T-helper 2 cell (primary cell): ENCODE data around the gene KPNB1.
A peak's percentile ranks its signal among the peaks of the same experiment; 100 is the strongest.

Source experiments
- DNase-seq, 5 experiments: peaks; one replicate each; pipeline versions ENCODE4 v3.0.0 to v3.0.0-alpha.2; 2012 to 2022

Gene KPNB1

DNA sequence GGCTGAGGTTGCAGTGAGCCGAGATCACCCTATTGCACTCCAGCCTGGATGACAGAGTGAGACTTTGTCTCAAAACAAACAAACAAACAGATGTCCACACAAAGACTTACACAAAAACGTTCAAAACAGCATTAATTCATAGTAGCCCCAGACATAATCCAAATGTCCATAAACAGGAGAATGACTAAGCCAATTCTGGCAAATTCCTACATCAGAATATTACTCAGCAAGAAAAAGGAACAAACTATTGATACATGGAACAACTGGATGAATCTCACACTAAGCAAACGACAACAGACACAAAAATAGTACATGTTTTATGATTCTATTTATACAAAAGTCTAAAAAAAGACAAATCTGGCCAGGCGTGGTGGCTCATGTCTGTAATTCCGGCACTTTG, 10.8 kb upstream of the KPNB1 start:
- DNase-seq, result no peak

DNA sequence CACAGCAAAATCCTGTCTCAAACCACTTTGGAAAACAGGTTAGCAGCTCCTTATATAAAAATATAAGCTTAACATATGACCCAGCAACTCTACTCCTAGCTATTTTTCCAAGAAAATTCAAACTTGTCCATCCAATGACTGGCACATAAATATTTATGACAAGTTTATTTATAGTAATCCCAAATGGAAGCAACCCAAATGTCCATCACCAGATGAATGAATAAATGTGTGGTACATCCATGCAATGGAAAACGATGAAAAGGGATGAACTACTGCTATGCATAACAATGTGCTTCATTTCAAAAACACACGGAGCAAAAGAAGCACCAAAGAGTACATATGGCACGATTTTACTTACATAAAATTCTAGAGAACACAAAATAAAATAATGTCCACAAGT, 9.6 kb upstream of the KPNB1 start:
- DNase-seq, result no peak

DNA sequence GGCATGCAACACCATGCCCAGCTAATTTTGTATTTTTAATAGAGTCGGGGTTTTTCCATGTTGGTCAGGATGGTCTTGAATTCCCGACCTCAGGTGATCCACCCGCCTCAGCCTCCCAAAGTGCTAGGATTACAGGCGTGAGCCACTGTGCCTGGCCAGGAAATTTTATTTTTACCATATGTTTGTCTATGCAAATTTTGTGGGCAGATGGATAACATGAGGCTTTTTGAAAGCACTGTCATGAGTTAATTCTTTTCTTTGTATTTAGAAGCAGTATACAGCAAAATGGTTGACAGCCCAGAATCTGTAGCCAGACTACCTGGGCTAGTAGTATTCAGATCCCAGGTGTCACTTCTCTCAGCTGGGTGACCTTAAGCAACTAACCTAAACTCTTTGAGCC, 8.5 kb upstream of the KPNB1 start:
- DNase-seq, result no peak

DNA sequence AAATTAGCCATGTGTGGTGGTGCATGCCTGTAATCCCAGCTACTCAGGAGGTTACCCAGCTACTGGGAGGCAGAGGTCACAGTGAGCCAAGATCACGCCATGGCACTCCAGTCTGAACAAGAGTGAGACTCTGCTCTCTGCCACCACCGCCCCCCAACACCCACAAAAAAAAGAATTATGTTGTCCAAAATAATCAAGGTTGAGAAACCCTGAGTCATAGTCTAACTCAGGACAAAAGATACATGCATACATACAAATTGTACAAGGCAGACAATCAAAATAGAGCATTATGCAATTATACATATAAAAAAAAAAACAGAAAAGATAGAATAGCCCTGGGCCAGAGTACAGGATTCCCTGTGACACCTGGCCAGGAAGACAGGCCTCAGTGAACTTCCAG, 6.6 kb upstream of the KPNB1 start:
- no peak for DNase-seq

DNA sequence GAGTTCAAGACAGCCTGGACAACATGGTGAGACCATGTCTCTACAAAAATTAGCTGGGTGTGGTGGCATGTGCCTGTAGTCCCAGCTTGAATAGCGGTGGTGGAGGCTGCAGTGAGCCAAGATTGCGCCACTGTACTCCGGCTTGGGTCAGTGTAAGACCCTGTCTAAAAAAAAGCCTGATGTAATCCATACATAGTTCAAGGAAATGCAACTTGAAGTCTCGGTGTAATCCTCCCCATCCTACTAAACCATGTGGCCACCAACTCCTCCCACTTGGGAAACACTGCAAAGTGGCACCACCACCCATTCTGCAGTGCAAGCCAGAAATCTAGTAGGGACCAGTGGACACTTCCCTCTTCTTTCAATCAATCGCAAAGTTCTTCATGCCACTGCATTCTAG, 5.4 kb upstream of the KPNB1 start:
- DNase-seq, result no peak

DNA sequence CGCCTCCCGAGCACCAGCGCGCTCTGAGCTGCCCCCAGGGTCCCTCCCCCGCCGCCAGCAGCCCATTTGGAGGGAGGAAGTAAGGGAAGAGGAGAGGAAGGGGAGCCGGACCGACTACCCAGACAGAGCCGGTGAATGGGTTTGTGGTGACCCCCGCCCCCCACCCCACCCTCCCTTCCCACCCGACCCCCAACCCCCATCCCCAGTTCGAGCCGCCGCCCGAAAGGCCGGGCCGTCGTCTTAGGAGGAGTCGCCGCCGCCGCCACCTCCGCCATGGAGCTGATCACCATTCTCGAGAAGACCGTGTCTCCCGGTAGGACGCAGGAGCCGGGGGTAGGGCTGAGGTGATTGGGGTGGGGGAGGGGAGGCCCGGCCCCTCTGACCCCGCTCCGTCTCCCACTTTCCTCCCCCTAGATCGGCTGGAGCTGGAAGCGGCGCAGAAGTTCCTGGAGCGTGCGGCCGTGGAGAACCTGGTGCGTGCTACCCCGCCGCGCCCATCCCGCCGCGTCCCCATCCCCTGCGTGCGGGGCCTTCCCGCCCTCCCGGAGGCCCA, 329 bp downstream of the KPNB1 start:
- peak in 3 of 5 experiments; percentile 27 to 85 (median 44) for DNase-seq

DNA sequence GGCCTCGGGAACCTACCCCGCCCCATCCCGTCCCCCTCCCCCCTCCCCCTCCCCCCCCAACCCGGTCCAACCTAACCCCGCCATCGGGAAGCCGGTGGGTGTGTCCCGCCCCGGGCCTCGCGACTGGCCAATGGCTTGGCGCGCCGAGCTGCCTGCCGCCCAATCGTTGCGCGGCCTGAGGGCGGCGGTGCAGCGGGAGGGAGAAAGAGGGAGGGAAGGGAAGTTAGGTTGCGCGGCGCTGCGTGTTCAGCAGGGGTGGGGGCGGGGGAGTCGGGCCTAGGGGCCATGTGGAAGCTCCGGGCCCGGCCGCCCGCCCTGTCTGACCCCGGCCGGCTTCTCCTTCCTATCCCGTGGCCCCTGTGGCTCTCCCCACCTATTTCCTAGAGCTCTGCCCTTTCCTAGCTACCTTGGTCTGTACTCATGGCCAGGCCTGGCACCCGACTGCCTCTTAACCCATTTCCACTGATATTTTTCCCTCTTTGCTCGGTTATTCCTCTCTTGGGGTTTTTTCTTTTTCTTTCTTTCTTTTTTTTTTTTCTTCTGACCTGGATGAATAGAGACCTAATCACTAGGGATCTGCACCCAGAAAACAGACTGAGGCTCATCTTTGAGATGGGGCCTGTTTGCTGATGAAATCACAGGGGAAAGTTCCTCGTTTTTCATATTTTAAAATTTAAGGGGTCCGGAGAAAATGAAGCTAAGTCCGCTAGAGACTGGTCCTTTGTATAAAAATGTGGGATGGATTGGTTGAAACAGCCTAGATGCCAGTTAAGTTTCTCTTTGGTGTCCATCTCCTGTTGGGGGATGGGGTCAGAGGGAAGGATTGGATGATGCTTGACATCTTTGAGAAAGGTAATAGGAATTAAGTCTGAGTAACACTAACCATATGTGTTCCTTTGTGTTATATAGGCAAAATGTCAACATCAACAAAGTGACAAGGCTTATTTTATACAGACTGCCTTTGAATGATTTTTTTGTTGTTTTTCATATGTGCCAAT, 1.1 kb downstream of the KPNB1 start:
- peak; percentile 82 to 98 (median 87) for DNase-seq

DNA sequence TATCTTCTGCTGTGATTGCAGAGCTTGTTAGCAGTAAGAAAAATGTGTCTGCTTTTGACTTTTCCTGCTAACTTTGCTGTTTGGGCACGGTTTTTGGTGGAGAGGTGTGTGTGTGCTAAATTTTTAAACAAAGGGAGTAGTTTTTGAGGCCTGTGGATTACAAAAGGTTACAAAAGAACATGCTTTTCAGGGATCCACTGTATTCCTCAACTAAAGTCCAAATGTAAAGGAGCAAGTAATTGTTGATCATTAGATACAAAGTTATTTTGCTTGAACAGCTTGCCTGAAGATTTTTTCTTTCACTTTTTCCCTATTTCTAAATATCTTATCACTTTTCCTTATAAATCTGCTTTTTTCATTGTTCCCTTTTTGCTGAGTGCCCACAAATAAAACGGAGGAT, 2.0 kb downstream of the KPNB1 start:
- DNase-seq, result no peak

DNA sequence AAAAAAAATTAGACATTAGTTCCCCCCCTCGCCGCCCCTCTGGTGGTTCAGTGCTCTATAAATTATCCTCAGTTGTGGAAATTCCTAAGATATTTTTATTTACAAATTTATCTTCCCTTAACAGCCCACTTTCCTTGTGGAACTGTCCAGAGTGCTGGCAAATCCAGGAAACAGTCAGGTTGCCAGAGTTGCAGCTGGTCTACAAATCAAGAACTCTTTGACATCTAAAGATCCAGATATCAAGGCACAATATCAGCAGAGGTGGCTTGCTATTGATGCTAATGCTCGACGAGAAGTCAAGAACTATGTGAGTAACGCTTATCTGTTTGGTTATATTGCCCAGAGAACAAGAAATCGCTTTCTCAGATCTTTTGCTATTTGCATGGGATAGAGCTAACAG, 2.9 kb downstream of the KPNB1 start:
- no peak for DNase-seq

DNA sequence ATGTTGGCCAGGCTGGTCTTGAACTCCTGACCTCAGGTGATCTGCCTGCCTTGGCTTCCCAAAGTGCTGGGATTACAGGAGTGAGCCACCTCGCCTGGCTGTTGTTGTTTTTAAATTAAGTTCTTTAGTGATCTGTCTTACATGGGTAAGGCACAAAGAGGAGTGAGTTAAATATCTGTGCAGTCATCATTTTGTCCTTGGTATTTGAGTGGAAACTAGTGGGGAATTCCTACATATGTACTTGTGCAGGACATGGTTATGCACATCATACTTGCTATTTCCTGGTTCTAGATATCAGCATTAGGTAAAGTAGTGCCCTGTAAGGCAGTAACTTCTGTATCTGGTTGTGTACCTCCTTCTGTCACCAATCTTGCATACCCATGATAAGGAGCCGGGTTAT, 3.7 kb downstream of the KPNB1 start:
- no peak for DNase-seq

DNA sequence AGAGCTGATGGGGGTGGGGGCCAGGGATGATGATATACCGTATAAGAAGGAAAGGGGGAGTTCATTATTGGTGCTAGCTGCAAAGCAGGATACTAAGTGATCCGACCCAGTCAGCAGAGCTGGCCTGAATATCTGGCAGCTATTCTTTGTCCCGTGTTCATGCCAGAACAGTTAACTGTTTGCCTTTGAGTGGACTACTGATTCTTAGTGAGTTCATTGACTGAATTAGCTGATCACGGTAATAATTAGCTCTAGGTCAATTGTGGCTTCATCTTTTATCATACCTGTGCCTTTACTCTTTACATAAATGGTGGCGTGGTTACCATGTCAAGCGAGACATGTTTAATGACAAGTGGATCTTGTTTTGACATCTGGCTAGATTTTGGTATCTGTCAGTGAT, 5.3 kb downstream of the KPNB1 start:
- DNase-seq, result no peak

DNA sequence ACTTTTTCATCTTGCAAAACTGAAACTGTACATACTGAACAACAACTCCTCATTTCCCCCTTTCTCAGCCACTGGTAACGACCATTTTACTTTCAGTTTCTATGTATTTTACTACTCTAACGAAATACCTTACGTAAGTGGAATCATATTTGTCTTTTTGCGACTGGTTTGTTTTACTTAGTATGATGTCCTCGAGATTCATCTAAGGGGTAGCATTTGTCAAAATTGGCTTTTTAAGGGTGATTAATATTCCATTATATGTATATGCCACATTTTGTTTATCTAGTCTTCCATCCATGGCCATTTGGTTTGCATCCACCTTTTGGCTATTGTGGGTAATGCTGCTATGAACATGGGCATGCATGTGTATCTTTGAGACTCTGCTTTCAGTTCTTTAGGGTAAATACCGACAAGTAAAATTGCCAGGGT, 10.4 kb downstream of the KPNB1 start:
- peak in 2 of 5 experiments; percentile 26 to 84 for DNase-seq

DNA sequence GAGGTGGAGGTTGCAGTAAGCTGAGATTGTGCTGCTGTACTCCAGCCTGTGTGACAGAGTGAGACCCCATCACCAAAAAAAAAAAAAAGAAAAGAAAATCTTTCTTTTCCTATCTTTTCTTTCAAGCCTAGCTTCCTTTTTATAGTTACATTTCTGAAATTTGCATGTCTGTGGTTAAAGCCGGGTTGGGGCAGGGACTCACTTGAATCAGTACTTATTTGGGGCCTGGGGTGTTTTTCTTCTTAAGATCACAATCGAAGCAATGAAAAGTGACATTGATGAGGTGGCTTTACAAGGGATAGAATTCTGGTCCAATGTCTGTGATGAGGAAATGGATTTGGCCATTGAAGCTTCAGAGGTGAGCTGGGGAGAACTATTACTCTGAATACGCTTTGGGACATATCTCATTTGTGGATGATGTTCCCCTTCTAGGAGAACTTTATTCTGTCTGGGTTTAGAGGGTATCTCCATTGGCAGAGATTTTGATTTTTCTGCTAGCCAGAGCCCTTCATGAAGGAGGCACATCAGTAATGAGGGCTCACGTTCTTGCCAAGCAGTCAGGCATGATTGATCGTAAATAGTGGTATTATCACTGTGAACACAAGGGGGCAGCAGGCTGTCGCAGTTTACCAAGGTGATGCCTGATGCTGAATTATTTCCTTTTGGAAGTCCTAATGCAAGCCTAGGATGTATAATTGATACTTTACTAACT, 14.3 kb downstream of the KPNB1 start:
- DNase-seq, result peak in 4 of 5 experiments; percentile 24 to 65 (median 38)

DNA sequence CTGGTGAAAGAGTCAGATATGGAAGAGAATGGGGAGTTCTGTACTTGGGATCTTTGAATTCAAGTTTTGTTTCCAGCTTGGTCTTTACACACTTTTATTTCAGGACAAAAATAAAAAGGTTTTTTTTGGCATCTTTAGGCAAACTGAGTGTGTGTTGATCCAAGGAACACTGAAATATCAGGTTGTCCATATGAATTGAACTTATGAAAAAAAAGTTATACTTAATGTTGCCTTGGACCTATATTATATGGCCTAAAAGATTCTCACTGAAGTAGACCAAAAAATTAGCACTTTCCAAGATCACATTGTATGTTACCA, 14.9 kb downstream of the KPNB1 start:
- no peak for DNase-seq

DNA sequence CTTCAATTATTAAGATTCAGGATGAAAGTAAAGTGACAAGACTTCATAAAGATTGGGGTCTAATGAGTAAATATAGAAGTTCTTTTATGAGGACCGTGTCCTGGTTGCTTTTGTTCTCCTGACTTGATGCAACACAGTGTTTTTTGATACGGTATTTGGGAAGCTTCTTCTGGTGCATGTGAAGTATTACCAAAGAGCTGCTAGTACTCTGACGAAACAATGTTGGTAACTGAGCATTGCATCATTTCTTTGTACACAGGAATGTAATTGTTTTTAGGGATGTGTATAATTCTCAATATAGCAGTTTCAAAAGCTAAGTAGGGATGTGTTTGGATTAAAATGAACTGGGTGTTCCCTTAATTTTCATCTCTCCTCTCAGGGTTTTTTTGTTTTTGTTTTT, 15.9 kb downstream of the KPNB1 start:
- no peak for DNase-seq

DNA sequence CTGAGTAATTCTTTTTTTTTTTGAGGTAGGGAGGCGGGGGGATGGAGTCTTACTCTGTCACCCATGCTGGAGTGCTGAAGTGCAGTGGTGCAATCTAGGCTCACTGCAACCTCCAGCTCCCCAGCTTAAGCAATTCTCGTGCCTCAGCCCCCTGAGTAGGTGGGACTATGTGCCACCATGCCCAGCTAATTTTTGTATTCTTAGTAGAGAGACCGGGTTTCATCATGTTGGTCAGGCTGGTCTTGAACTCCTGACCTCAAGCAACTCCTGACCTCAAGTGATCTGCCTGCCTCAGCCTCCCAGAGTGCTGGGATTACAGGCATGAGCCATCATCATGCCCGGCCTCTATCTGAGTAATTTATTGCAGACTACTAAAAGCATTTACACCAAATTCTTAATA, 19.4 kb downstream of the KPNB1 start:
- DNase-seq, result no peak

DNA sequence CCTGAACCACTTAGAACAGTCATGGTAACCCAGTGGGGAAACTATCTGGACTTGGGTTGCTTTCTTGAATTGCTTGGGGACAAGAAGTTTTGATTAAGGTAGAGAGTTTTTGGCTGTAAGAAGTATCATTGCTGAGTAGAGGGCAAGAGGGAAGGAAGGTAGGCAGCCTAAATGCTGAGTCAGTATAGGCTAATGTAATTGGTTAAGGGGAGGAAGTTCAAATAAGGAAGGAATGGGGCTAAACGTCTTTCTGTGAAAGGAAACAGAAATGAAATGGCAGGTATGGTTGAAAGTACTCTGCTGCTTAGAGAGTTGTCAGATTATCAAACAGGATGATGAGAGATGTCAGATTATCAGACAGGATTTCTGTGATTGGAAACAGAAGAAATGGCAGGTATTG, 20.3 kb downstream of the KPNB1 start:
- peak in 1 of 5 experiments; percentile 55 for DNase-seq

DNA sequence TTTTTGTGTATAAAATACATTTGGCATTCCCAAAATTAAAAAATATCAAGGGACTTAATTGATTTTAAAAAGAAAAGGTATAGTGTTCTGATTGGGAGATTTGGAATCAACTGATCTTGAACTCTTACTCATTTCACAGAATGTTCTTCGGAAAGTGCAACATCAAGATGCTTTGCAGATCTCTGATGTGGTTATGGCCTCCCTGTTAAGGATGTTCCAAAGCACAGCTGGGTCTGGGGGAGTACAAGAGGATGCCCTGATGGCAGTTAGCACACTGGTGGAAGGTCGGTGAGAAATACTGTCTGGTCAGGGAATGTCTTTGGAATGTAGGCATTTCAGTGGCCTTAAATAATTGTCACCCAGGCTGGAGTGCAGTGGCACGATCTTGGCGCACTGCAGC, 24.8 kb downstream of the KPNB1 start:
- peak in 1 of 5 experiments; percentile 54 for DNase-seq

DNA sequence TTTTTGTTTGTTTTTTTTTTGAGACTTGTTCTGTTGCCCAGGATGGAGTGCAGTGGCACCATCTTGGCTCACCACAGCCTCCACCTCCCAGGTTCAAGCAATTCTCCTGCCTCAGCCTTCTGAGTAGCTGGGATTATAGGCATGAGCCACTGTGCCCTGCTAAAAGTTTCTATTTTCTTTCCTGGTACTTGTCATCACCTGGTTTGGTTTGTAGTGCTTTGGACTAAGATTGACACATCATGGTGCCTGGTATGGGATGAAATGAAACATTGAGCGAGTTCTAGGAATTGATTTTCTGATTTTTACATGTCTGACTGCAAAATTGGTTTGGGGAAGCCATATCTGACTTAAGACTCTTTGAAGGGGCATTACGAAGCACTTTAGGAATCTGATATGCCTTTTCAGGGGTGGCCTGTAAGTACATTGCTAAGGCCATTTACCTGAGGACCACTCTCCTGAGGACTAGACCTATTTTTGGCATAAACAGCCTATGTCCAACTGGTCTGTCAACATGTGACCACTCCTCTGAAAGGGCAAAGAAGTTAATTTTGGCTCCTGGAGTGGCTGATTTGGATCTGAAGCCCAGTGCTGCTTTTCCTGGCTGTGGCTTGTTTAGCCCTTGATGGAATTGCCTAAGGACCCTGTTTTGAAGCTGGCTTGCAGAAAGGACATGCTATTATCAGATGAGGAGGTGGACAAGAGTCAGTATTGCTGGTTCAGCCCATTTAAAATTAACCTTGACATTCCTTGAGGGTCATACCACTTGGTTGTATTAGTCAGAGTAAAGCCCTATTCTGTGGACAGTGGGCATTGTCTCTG, 25.9 kb downstream of the KPNB1 start:
- DNase-seq, result no peak

DNA sequence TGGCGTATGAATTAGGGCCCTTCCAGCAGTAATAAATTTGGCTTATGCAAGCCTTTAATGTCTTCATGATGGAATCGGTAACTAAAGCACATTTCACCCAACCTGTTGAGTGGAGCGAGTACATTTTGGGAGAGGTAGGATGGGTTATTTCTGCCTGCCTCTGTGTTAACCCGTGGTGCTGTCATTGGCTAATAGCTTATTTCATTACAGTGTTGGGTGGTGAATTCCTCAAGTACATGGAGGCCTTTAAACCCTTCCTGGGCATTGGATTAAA, 26.4 kb downstream of the KPNB1 start:
- DNase-seq, result no peak

DNA sequence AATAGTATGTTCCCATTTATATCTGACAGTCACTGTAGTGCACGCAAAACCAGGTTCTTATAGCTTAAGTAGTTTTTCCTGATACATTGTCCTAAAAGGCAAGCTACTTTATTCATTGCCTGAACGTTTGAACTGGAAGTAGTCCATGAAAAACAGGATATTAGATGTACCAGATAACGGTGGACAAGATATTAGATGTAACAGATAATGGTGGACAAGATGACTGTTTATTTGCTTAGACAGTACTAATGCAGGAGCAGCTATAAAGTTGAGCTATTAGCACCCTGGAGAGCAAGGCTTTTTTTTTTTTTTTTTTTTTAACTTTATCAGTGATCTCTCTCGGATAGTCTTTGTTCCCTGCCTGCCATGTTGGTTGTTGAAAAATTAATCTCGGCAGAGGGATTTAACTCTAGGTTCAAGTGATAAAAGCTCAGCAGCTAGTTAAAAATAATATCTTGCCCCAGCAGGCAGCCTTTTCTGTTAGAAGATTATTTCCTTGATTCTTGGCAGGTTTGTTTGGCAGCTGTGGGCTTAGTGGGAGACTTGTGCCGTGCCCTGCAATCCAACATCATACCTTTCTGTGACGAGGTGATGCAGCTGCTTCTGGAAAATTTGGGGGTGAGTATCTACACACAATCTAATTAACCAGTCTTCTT, 26.9 kb downstream of the KPNB1 start:
- no peak for DNase-seq

DNA sequence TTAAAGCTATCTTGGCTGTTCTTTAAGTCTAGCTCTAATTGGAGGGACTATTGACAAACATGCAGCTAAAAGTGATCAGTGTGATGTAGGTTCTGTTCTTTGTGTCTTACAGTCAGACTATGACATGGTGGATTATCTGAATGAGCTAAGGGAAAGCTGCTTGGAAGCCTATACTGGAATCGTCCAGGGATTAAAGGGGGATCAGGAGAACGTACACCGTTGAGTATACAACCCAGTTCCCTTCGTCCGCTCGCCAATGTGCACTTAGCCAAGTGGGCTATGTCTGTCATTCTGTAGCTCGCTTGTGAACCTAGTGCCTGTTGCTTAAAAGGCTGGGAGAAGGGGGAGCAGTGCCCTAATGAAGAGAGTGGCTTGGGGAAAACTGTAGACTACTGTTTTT, 28.5 kb downstream of the KPNB1 start:
- DNase-seq, result no peak

DNA sequence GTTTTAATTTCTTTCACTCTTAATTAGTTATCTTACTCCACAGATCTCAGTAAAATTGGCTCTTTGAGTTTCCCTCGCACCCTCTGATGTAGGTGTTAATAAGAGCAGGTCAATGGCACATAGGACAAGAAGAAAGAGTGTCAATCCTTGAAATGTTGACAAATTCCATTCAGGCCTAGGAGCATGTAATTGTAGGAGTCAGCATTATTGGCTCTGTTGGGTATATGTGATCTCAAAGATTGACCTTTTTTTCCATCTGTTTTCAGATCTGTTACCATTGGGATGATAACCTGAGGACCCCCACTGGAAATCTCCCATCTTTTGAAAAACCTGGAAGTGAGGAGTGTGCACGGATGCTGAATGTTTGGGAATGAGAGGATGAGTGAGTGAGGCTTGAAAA, 32.4 kb downstream of the KPNB1 start:
- no peak for DNase-seq
